Measurements from ENCODE around the gene HIRA. TPM values are rescaled to one million over a fixed set of nuclear protein-coding genes. Genes with fewer than 3 reads are reported as not detected.

HIRA gene
- total and polyA plus RNA-seq, 9 of the 15 experiments (the other 6 are each of a cell fraction or from before 2014, with no cell fraction given): 0.96 to 132 (median 58.4) TPM

GRCh38 chr22:19396934-19397733 is 34.4 kb downstream of the HIRA start (continued):
- TF ChIP-seq MNT (conservative IDR thresholded peaks at IDR 0.05) (peak in 1 of 2 experiments; percentile 86), JUNB (CRISPR knock-in tag; conservative IDR thresholded peaks at IDR 0.05) (no peak), SNRNP70 (optimal IDR thresholded peaks at IDR 0.05; ENCODE audit: low read depth, low read length) (no peak), STAG1 (CRISPR knock-in tag; IDR thresholded peaks at IDR 0.05; ENCODE audit: borderline replicate concordance) (no peak), MAX (CRISPR knock-in tag; IDR thresholded peaks at IDR 0.05) (no peak), FUS (optimal IDR thresholded peaks at IDR 0.05; ENCODE audit: low read depth, low read length) (no peak), PCBP2 (IDR thresholded peaks at IDR 0.05; ENCODE audit: low read depth, low read length, poor library complexity, severe bottlenecking) (no peak), DPF2 (IDR thresholded peaks at IDR 0.05) (peak; percentile 100), PURB (CRISPR knock-in tag; IDR thresholded peaks at IDR 0.05; ENCODE audit: low read depth) (no peak), TAF9B (IDR thresholded peaks at IDR 0.05; ENCODE audit: partially characterized antibody) (no peak), HMGN3 (IDR thresholded peaks at IDR 0.05; ENCODE audit: borderline replicate concordance, extremely low read depth, insufficient read length, low read depth, low read length) (peak; percentile 95), ZNF121 (CRISPR knock-in tag; conservative IDR thresholded peaks at IDR 0.05) (no peak), RBM14 (IDR thresholded peaks at IDR 0.05; ENCODE audit: borderline replicate concordance, insufficient read depth, low read depth, low read length) (no peak), MTA2 (IDR thresholded peaks at IDR 0.05; ENCODE audit: low read depth) (peak; percentile 97), ATF6 (CRISPR knock-in tag; IDR thresholded peaks at IDR 0.05) (no peak), ARNT (IDR thresholded peaks at IDR 0.05) (peak; percentile 92 to 98; a peak in 3 of 4 replicates)
